ENCODE data around the gene MAD1L1.
"Not testable (repeated sequence)": the region's sequence is repeated elsewhere in the genome, so short reads cannot be mapped to it uniquely, and the experiment has no call there.

The MAD1L1 gene

DNA sequence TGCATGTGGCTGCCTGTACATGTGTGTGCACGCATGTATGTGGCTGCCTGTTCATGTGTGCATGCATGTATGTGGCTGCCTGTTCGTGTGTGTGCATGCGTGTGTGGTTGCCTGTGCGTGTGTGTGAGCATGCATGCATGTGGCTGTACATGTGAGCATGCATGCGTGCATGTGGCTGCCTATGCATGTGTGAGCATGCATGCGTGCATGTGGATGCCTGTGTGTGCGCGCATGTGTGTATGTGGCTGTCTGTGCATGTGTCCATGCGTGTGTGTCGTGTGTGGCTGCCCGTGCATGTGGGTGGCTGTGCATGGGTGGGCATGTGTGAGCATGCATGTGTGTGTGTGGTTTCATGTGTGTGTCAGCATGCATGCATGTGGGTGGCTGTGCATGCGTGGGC, 344.3 kb downstream of the MAD1L1 start:
- no peak for DNase-seq (ENCODE audit: low spot score)

DNA sequence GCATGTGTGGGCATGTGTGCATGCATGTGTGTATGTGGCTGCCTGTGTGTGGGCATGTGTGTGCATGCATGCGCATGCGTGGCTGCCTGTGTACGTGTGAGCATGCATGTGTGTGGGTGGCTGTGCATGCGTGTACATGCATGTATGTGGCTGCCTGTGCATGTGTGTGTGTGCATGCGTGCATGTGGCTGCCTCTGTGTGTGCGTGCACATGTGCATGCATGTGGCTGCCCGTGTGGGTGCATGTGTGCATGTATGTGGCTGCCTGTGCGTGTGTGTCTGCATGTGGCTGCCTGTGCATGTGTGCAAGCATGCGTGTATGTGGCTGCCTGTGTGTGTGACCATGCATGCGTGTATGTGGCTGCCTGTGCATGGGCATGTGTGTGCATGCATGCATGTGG, 345.5 kb downstream of the MAD1L1 start:
- no peak for DNase-seq (ENCODE audit: low spot score)

DNA sequence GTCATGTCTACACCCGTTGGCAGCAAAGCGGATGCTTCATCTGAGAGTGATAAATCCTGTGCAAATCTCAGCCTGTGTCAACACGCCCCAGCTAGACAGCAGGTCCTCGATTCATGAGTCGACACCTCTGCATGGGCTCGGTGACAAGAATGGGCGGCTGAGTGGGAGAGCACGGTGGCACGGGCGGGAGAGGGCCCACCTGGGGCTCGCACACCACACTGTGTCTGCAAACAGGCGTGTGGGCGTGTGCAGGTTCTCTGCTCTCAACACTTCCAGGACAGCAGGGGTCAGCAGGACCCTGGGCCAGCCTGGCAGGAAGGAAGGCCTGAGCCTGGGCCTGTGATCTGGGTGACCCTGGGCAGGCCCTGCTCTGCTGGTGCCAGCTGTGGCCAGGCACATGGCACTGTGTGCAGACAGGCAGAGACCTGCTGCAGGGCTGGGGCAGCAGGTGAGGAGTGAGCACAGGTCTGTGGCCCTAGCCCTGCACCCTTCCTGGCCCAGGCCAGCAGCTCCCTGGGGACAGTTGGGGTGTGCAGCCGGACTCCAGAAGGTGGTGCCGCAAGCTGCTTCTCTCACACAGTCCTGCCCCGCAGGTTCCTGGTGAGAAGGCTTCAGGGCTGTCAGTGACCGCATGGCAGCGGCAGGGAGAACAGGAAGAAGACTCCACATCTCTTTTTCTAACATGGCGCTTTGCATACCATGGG, 346.2 kb downstream of the MAD1L1 start:
- no peak for DNase-seq (ENCODE audit: low spot score)

DNA sequence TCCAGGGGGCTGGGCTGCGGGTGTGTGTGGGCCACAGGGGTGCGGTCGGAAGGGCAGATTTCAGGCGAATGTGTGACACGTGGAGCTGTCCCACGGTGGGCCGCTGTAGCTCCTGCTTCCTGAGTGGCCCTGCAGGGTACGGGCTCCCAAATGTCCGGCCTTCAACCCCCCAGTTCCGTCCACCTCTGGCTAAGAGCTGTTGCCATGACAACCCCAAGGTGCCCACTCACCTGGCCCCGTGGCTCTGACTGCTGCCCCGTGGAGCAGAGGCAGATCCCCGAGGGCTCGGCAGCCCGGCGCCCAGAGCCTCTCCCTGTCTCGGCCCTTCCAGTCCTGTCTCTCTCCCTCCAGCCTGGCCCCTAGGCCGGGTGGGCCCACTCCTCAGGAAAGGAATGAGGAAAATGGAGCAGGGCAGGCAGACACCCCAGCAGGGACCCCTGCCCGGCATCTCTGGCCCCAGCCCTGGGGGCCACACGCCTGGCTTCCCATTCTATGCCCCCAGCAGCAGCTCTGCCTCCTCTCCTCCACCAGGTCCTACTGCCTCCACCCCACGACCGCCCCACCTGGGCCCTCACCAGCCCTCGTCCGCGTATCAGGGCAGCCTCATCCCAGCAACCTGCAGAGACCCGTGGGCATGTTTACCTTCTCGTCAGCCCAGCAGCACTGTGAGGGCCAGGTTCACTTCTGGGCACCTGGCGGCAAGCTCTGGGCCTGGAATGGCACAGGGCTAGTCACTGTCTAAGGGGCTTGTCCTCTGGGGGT, 347.1 kb downstream of the MAD1L1 start:
- DNase-seq (ENCODE audit: low spot score), result no peak

DNA sequence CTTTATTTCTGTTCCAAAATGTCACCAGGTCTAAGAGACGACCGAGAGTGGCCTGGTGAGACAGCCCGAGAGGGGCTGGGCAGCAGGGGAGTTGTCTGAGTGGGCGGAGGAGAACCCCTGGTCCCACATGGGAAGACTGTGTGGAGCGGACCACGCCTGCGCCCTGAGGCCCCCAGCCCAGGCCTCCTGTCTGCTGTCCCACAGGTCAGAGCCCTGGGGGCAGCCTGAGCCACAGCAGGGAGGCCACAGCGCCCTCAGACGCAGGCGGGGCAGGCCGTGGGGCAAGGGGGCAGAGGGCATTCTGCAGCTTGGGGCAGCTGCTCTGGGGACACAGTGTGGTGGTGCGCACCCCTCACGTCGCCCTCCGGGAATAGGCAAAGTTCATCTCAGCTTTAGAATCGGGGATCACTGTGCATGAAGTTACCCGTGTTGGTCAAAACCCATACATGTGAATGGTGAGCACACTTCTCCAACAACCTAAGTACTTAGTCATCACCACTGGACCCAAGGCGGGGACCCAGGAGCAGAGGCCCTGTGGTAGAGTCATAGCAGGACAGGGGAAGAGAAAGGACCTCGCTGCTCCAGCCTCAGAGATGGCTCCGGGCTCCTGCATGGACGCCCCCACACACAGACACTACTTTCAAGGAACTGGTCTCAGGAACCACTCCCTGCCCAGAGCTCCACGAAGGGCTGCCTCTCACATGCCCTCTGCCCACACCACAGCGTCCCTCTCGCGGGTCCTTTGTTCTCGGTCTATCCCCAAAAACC, 348.0 kb downstream of the MAD1L1 start:
- no peak for DNase-seq (ENCODE audit: low spot score)

DNA sequence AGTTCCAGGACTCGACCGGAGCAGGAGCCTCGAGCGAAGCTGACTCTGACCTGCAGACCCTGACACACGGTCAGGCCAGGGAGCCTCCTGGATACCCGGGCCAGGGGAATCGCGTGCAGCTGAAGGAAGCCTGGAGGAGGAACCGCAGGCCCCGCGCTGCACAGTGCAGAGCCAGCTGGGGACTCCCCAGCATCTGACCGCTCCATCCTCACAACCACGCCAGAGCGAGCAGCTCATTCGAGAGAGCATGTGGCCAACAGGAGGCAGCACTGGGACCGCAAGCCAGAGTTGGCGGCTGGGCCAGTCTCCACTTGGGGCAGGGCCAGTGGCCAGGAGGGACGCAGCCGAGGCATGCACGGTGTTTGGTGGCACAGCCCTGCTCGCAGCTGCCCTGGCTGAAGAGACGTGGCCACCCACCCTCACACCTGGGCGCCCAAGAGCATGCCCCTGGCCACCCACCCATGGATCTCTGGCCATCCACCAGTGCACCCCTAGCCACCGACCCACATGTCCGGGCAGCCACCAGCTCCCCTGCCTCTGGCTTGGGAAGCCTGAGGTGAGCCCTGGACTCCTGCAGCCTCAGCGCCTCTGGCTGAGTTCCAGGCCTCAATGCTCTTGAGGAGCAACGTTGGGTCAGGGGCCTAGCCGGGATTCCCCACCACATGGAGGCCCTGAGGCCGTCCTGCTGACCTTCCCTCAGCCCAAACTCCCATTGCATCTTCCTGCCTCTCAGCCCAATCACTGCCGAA, 348.7 kb downstream of the MAD1L1 start:
- no peak for DNase-seq (ENCODE audit: low spot score)

DNA sequence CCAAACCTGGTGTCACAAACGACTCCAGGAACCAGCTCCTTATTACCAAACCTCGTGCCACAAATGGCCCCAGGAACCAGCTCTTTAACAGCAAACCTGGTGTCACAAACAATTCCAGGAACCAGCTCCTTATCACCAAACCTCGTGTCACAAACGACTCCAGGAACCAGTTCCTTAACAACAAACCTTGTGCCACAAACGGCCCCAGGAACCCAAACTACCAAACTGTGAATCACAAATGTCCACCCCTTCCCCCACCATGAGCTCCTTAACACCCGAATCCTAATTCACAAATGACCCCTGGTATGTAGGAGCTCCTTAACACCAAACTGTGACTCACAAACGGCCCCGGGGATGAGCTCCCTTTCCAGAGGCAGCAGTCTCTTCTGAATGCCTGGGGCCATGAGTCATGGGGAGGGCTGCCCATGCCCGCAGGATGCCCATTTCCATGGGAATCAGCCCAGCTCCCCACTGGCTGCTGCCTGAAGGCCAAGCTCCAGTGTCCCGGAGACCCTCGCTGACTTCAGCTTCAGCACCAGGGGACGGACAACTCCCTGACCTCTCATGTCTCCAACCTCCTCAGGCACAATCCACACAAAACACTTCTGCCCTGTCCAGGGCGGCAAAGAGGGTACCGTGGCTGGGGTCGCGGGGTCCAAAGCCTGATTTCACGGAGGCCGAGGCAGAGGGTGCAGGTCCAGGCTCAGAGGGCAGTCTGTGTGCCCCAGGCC, 349.5 kb downstream of the MAD1L1 start:
- DNase-seq (ENCODE audit: low spot score), result no peak

DNA sequence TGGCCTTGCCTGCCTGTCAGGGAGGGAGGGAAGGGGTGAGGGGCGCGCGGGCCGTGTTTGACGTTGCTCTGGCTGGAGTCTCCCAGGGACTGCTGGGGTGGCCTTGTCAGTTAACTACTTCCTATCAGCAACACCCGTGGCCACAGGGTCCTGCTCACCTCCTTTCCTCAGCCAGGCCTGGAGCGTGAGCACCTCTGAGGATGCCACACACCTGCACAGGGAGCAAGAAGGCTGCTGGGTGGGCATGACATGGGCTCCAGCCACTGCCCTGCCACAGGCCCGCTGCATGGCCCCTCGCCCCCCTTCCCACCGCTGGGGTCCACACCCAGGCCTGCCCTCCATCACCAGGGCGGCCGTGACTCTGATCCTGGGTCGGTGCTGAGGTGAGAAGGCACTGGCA, 350.3 kb downstream of the MAD1L1 start:
- no peak for DNase-seq (ENCODE audit: low spot score)

DNA sequence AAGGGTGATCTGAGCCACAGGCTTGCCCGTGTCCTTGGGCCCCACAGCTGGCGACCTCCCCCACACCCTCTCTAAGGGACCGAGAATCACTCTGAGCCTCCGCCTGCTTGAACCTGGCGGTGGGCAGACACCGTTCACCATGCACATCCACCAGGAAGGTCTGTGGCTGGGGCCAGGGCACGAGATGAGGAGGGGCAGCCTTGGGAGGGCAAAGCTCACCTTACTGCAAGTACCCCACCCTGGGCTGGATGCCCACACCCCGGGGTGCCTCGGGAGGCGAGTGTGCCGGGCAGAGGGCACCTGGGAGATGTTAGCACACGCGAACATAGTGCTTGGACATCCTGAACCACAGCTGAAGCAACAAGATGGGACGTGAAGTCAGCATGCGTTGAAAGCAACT, 350.8 kb downstream of the MAD1L1 start:
- no peak for DNase-seq (ENCODE audit: low spot score)

DNA sequence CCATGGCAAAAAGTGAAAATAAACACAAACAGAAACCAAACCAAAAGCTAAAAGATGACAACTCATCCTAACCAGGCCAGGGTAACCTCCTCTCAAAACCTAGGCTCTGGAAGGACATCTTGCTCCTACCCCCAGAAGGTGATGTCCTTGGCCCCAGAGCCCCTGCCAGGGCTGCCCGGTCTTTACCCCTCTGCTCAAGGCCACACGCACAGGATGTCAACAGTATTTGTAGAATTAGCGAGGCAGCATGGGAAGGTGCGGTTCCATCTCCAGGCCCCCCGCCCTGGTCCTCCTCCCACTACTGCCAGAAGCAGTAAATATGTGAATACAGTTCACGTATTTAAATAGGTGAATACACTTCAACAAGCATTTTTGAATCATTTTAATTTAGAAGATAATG, 356.1 kb downstream of the MAD1L1 start:
- not testable (repeated sequence) for DNase-seq (ENCODE audit: low spot score)

DNA sequence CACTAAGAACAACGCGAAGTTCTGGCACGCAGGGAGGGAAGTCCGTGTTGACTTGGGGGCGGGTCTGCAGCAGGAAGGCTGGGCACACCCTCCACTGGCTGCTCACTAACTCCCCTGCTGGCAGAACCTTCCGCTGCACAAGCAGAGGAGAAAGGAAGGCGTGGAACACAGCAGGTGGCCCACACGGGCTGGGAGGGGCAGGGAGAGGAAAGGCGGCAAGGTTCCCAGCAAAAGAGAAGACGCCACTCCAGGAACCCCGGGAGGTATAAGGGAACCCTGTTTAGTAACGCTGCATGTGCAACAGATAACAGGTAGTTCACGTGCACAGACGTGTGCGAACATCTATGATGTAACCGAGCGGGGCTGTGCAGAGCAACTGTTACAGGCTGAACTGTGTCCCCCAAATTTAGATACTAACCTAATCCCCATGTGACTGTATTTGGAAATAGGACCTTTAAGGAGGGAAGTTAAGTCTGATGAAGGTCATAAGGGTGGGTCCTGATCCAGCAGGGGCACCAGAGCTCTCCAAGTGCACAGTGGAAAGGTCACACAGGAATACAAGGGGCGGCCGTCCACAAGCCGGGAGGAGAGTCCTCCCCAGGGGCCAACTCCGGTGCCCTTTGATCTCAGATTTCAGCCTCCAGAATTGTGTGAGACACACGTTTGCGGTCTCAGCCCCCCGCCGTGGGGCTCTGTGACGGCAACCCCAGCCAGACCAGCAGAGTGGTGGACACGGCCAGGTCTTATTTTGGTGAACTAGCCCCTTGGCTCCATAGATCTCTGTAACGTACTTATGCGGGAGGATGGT, 357.1 kb downstream of the MAD1L1 start:
- not testable (repeated sequence) for DNase-seq (ENCODE audit: low spot score)

DNA sequence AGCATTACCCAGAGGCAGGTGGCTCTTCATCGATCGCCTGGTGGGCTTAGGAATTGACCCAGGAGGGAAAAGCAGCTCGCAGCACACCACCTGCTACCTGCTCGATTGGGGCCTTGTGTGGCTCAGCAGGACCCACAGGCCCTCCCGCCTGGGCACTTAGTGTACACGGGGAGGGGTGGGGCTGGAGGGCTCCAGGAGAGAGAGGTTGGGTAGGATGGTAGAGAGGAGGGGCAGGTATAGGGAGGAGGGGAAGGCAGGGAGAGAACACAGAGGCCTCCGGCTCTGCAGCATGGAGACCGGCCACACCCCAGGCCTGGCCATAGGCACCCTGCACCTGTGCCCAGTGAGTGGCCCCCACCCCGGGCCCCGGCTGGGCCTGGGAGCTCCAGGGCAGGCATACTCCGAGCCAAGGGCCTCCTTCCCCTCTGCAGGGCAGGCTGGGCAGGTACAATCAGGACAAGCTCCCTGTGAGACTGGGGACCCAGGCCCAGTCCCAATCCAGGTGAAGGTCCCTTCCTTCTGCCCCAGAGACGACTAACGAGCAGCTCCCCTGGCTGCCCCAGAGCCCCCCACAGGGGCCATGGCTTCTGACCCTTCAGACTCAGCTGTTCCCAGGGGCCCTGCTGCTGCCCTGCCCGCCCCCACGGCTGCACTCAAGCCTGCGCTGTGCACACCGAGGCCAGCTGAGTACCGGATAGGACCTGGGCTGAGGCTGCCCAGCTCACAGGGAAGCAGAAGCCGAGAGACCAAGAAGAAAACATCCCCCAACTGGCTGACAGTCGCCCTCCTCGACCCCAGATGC, 358.0 kb downstream of the MAD1L1 start:
- DNase-seq (ENCODE audit: low spot score), result not testable (repeated sequence)

DNA sequence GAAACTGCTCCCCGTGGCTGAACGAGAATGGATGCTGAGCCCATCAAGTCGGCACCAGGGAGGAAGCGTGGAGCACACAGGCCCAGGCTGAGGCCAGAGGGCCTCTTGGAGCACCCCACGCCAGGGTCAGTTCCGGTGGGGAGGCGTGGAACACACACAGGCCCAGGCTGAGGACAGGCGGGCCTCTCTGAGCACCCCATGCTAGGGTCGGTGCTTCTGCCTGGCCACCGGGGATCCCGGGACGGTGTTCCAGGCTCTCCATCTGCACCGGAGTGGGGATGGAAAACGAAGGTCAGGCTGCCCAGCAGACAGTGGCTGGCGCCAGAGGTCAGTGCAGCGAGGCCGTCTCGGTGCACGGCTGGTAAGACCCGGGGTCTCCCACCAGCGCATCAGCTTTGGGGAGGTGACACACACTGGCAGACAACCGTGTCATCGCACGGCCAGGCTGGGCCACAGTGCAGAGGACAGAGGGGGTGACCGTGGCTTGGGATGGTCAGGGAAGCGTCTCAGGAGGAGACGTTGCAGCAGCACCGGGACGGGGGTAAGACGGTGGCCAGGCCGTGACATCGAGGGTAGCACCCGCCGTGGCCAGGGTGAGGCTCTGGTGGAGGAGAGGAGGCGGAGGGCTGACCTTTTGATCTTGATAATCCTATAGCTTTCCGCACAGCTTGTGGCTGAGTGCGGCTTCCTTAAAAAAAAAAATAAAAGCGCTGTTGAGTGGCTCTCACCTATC, 358.7 kb downstream of the MAD1L1 start:
- no peak for DNase-seq (ENCODE audit: low spot score)

DNA sequence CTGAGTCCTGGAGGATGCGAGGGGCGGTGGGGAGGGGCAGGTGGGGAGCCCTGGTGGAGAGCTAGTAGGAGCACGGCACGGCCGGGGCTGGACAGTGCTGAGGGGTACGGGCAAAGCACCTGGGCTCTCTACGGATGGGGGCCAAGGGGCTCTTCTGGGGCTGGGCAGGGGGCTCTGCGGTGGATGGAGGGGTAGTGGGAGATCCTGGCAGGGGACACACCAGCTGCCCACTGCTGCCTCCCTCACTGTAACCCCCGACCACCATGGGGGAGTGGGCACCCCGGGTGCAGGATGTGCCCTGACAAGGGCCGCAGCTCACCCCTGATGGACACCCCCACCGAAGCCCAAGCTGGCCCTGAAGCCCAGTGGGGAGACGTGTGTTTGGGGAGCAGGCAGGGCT, 359.3 kb downstream of the MAD1L1 start:
- DNase-seq (ENCODE audit: low spot score), result no peak

DNA sequence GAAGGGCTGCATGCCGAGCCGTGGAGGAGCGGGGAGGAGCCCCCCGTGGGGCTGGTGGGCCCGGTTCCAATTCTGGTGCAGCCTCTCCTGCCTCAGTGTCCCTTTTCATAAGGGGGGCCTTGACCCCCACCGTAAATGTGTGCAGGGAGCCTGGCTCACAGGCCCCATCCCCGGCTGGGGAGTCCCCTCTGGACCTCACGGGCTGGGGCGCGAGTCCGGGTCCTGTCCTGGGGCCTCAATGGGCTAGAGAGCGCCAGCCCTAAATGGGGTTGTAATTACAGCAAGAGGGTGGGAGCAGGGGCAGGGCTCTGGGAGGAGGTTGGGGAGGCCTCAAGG, 359.7 kb downstream of the MAD1L1 start:
- no peak for DNase-seq (ENCODE audit: low spot score)

DNA sequence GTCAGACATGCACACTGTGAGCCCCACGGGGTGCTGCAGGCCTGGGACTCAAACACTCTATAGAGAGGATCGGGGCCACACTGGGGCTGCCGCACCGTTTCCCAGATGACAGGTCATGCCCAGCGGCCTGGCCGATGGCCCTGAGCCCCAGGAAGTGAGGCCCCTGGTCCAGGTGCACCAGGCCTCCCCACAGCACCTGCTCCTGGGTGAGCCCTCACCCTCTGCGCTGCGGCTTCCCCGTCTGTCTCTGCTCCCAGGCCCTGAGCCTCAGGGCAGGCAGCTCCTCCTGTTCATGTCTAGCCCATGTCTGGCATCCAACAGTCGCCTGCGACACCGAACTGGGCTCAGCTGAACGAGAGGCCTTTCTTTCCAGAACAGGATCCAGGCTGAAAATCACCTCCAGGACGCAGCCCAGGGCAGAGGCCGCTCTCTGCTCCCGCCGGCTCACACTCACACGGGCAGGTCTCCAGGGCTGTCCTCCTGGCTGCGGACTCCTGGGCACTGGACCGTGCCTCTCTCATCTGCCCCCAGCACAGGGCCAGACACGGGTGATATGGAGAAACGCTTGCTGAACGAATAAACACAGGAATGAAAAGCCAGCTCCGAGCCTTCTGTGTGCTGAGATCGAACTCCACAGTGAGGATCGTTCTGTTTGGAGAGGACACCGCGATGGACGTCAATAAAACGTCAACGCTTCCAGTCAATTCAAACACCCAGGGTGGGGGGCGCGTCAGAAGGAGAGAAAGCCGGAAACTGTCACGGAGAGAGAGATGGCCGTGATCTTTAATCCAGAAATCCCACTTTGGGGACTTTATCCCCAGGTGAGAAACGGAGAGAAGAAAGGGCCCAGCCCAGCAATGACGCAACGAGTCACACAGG, 360.3 kb downstream of the MAD1L1 start:
- no peak for DNase-seq (ENCODE audit: low spot score)

DNA sequence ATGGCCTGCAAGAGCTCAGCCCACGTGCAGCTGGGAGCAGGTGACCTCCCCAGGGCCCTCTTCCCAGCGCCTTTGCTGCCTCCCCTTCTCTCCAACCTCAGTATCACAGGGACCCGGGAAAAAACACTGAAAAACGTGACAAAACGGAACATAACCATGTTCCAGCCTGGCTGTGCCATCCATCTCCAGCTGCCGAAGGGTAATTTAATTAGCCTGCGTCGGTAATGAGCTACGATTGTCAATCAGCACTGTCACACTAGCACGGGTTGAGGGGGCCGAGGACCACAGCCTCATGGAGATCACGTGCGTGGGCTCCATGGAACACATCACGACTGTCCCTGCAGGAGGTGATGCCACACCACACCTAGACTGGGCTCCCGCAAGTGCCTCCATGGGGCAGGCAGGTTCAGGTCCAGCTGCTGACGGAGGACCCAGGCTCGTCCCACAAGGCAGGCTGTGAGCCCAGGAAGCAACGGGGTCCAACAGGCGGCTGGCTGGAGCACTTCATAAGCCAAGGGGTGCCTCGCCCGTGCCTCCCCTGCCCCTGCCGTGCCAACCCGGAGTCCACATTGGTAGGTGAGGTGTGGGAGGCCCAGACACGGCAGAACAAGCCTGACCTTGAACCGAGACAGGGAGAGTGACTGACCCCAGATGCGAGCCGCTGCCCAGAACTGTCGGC, 363.2 kb downstream of the MAD1L1 start:
- DNase-seq (ENCODE audit: low spot score), result no peak
